Peyer's patch (tissue), 4 donors: ENCODE data around the gene LAMC3. TPM values are rescaled to one million over a fixed set of nuclear protein-coding genes. Genes with fewer than 3 reads are reported as not detected.

Experiments
- DNase-seq, 3 donors: peaks; one replicate each; pipeline ENCODE4 v3.0.0-alpha.2; 2017 to 2019
- H3K27ac ChIP-seq, 4 donors: fragments of 200-600 bp; sonication (generic); one replicate each; pipeline ENCODE4 v1.5.1; 2016 to 2019
- H3K27me3 ChIP-seq, 2 donors: fragments of 200-600 bp; sonication (generic); one replicate each; pipeline ENCODE4 v1.5.1; 2019
- H3K36me3 ChIP-seq, 3 donors: fragments of 200-600 bp; sonication (generic); one replicate each; pipeline ENCODE4 v1.5.1; 2016 to 2019
- H3K4me1 ChIP-seq, 4 donors: fragments of 200-600 bp; sonication (generic); one replicate each; pipeline ENCODE4 v1.5.1; 2016 to 2019
- H3K4me3 ChIP-seq, 4 donors: fragments of 200-600 bp; sonication (generic); 1 replicate in 3 of 4; 2 replicates in 1 of 4; pipeline ENCODE4 v1.5.1; 2016 to 2019; ENCODE audit warnings: mild to moderate bottlenecking in 1 of 4
- H3K9me3 ChIP-seq, 4 donors: fragments of 200-600 bp; sonication (generic); one replicate each; pipeline ENCODE4 v1.5.1; 2016 to 2019; ENCODE audit warnings: mild to moderate bottlenecking in 1 of 4
- POLR2A ChIP-seq, 2 donors: fragments of 450-650 bp; IDR thresholded peaks; one replicate each; pipeline ENCODE4 v1.5.1; 2017; ENCODE audit warnings: antibody characterized with exemption in 2 of 2, mild to moderate bottlenecking in 2 of 2, moderate library complexity in 2 of 2
- total RNA-seq, 4 donors: library from RNA; depleted of rRNA; stranded (reverse); fragments of >200 nt; gene quantifications; one replicate each; pipeline ENCODE4 v1.1.0, GENCODE V29; 2016
- TF ChIP-seq, protein P1 (sequence below), 6 experiments: fragments of 450-650 bp in 4 of 6; fragments of 200-600 bp in 2 of 6; sonication (generic) in 1 of 6; IDR thresholded peaks; one replicate each; pipeline ENCODE4 v1.5.1; 2017 to 2019; ENCODE audit warnings: antibody characterized with exemption in 6 of 6, mild to moderate bottlenecking in 3 of 6, moderate library complexity in 1 of 6

The LAMC3 gene
- total RNA-seq, 4 donors from 2014 or later = 1.6 to 4.1 (median 3.9) TPM; not detected in 1

DNA sequence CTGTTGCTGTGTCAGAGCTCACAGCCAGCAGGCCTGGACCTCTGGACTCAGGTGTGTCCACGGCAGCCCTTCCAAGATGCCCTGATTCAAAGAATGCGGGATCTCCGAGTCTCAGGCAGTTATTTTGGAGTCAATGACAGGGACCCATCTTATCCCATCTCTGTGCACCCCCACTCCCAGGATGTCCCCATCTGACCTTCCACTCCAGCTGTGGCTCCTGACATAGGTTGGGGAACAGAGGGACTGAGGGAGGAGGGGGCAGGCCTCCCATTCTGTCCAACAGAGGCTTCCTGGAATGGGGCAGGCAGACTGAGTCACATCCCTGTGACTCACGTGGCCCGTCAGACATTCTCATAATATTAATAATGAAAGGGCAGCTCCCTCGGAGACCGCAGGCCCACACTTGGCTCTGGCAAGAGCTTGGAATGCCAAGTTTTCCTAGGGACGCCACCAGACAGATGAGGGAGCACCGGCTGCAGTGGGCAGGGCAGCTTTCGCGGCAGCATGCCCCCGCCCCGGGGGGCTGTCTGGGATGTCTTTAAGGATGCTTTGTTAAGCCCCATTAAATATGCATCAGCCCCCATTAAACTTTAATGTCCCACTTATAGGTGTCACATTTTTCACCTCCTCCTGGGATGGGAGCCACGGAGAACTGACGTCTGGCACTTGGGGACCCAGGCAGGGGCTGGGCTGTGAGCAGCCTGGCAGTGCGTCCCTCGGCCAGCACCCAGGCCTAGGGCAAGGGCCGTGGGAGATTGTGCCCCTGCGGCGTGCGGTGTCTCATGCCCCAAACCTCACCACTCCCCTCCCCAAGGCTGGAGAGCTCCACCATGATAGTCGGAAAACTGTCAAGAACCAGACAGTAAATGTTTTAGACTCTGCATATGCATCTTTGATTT, 46.3 kb upstream of the LAMC3 start:
- Histone ChIP-seq H3K4me3 (no peak overlapping the region), H3K27ac (no peak overlapping the region), H3K9me3 (no peaks in the 10 kb centered on the region), H3K4me1 (no peaks in the 10 kb centered on the region), H3K27me3 (no peaks in the 10 kb centered on the region), H3K36me3 (no peaks in the 10 kb centered on the region)
- no peak for DNase-seq
- no peak for TF ChIP-seq POLR2A (IDR thresholded peaks at IDR 0.05)
- TF ChIP-seq, protein P1, sequence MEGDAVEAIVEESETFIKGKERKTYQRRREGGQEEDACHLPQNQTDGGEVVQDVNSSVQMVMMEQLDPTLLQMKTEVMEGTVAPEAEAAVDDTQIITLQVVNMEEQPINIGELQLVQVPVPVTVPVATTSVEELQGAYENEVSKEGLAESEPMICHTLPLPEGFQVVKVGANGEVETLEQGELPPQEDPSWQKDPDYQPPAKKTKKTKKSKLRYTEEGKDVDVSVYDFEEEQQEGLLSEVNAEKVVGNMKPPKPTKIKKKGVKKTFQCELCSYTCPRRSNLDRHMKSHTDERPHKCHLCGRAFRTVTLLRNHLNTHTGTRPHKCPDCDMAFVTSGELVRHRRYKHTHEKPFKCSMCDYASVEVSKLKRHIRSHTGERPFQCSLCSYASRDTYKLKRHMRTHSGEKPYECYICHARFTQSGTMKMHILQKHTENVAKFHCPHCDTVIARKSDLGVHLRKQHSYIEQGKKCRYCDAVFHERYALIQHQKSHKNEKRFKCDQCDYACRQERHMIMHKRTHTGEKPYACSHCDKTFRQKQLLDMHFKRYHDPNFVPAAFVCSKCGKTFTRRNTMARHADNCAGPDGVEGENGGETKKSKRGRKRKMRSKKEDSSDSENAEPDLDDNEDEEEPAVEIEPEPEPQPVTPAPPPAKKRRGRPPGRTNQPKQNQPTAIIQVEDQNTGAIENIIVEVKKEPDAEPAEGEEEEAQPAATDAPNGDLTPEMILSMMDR (IDR thresholded peaks at IDR 0.05) = no peak

DNA sequence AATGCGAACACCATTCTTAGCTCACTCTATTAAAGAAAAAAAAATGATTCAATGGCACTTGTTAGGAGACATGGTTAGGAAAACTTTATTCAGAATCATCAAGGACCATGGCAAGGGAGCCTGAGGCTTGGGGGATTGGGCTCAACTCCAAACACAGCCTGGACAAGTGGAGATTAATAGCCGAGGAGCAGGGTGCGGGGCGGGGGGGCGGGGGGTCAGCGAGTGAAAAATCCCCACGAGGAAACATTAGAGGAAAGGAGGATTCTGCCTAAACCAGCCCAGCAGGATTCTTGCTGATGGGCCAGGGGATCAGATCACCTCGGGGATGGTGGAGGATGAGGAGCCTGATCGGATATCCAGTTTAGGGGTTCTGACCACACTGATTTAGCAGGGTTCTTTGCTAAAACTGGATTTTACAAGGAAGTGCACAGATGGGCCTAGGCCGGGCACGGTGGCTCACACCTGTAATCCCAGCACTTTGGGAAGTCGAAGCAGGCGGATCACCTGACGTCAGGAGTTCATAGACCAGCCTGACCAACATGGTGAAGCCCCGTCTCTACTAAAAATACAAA, 45.6 kb upstream of the LAMC3 start:
- H3K27ac ChIP-seq = no peak overlapping the region
- H3K4me3 ChIP-seq = no peak overlapping the region
- no peaks in the 10 kb centered on the region for H3K9me3 ChIP-seq
- no peaks in the 10 kb centered on the region for H3K4me1 ChIP-seq
- TF ChIP-seq, protein P1 (IDR thresholded peaks at IDR 0.05) = no peak
- no peak for TF ChIP-seq POLR2A (IDR thresholded peaks at IDR 0.05)
- no peak for DNase-seq
- no peaks in the 10 kb centered on the region for H3K36me3 ChIP-seq
- no peaks in the 10 kb centered on the region for H3K27me3 ChIP-seq

DNA sequence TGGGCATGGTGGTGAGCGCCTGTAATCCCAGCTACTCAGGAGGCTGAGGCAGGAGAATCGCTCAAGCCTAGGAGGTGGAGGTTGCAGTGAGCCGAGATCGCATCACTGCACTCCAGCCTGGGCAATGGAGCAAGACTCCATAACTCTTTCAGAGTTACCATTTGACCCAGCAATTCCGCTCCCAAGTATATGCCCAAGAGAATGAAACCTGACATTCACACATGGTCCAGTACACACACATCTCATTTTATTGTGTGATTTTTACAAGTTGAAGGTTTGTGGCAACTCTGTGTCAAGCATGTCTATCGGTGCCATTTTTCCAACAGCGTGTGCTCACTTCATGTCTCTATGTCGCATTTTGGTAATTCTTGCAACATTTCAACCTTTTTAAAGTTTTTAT, 45.1 kb upstream of the LAMC3 start:
- Histone ChIP-seq H3K4me1 (no peaks in the 10 kb centered on the region), H3K9me3 (no peaks in the 10 kb centered on the region), H3K4me3 (no peak overlapping the region), H3K36me3 (no peaks in the 10 kb centered on the region), H3K27me3 (no peaks in the 10 kb centered on the region), H3K27ac (no peak overlapping the region)
- TF ChIP-seq, protein P1 (IDR thresholded peaks at IDR 0.05) = no peak
- TF ChIP-seq POLR2A (IDR thresholded peaks at IDR 0.05) = no peak
- no peak for DNase-seq

DNA sequence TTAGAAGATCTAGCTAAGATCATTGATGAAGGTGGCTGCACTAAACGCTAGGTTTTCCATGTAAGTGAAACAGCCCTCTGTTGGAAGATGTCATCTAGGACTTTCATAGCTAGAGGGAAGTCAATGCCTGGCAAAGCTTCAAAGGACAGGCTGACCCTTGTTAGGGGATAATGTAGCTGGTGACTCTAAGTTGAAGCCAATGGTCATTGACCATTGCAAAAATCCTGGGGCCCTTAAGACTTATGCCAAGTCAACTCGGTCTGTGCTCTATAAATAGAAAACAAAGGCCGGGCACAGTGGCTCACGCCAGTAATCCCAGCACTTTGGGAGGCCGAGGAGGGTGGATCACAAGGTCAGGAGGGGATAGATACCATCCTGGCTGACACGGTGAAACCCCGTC, 43.3 kb upstream of the LAMC3 start:
- no peaks in the 10 kb centered on the region for H3K4me1 ChIP-seq

DNA sequence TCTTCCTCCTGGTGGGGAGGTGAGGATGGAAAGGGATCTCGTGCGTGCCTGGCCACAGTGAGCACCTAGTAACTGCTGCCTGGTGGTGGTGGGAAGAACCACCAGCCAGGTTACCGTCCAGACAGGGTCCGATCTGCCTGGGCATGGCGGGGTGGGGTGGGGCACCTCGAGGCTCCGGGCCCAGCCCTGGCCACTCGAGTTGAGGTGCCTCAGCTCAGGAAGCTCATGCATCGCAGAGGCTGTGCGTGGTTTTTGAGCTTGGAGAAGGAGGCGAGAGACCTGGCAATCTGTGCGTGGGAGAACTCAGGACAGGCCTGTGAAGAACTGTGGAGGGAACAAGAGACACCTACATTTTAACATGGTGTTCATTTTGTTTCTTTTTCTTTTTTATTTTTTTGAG, 38.9 kb upstream of the LAMC3 start:
- H3K4me3 ChIP-seq = no peak overlapping the region
- no peaks in the 10 kb centered on the region for H3K27me3 ChIP-seq
- no peaks in the 10 kb centered on the region for H3K9me3 ChIP-seq
- no peak for TF ChIP-seq POLR2A (IDR thresholded peaks at IDR 0.05)
- TF ChIP-seq, protein P1 (IDR thresholded peaks at IDR 0.05) = no peak
- H3K4me1 ChIP-seq = no peaks in the 10 kb centered on the region
- no peak overlapping the region for H3K27ac ChIP-seq
- H3K36me3 ChIP-seq = no peaks in the 10 kb centered on the region
- no peak for DNase-seq

More for the DNA sequence above, 43.3 kb upstream of the LAMC3 start:
- Histone ChIP-seq H3K9me3 (no peaks in the 10 kb centered on the region), H3K36me3 (no peaks in the 10 kb centered on the region), H3K27ac (no peak overlapping the region), H3K27me3 (no peaks in the 10 kb centered on the region), H3K4me3 (no peak overlapping the region)
- DNase-seq = no peak
- TF ChIP-seq POLR2A (IDR thresholded peaks at IDR 0.05) = no peak
- TF ChIP-seq, protein P1 (IDR thresholded peaks at IDR 0.05) = no peak
